Right lobe of liver (tissue), 6 donors: ENCODE measurements around the gene TBX1. TPM values are rescaled to one million over a fixed set of nuclear protein-coding genes. Genes with fewer than 3 reads are reported as not detected.

Source experiments
- ATAC-seq, 4 donors: fragments of 200-7000 bp; cut with Tn5 transposase; one replicate each; pipeline ENCODE4 v1.9.1; 2020; ENCODE audit warnings: mild to moderate bottlenecking in 4 of 4, moderate library complexity in 4 of 4
- DNase-seq, 3 donors: peaks; one replicate each; pipeline ENCODE4 v3.0.0-alpha.2; 2020
- H3K27ac ChIP-seq, 3 donors: fragments of 200-600 bp; one replicate each; pipeline ENCODE4 v1.8.0; 2022
- H3K27me3 ChIP-seq, 2 donors: fragments of 200-600 bp; one replicate each; pipeline ENCODE4 v1.8.0; 2022
- H3K36me3 ChIP-seq, 4 donors: fragments of 200-600 bp; sonication (generic) in 1 of 4; one replicate each; pipeline versions ENCODE4 v1.5.1 to v1.8.0; 2017 to 2022; ENCODE audit warnings: control low read depth in 1 of 4
- H3K4me1 ChIP-seq, 4 donors: fragments of 200-600 bp; sonication (generic) in 1 of 4; one replicate each; pipeline versions ENCODE4 v1.5.1 to v1.8.0; 2017 to 2022; ENCODE audit warnings: control low read depth in 1 of 4
- H3K4me3 ChIP-seq, 3 donors: fragments of 200-600 bp; one replicate each; pipeline ENCODE4 v1.8.0; 2022
- H3K9me3 ChIP-seq, 4 donors: fragments of 200-600 bp; sonication (generic) in 1 of 4; one replicate each; pipeline versions ENCODE4 v1.5.1 to v1.8.0; 2017 to 2022; ENCODE audit warnings: control low read depth in 1 of 4
- POLR2A ChIP-seq: fragments of 450-650 bp; IDR thresholded peaks from one replicate; pipeline ENCODE4 v1.6.1; 2017; ENCODE audit warnings: antibody characterized with exemption, mild to moderate bottlenecking
- WGBS: methylation state at CpG from one replicate; pipeline ENCODE4 v1.1.6; 2018; ENCODE audit warnings: low coverage, low lambda C conversion rate; ENCODE audit not compliant: insufficient coverage; ENCODE audit errors: missing lambda C conversion rate; 5-methylcytosine and 5-hydroxymethylcytosine counted together
- intact Hi-C, 2 donors: fragments of 100-400 bp; cut with DNase I; formaldehyde crosslinking; loops; one replicate each; pipeline versions ENCODE4 v1.11.2 to v1.14.1; 2022
- total RNA-seq, 6 experiments: library from RNA; depleted of rRNA in 2 of 6; stranded (reverse); fragments of >200 nt in 2 of 6; fragmentation: NEBNext Ultra II Directional in 3 of 6; extraction: Animal tissue kit (Norgen Biotek cat#: 25700) in 3 of 6; gene quantifications; one replicate each; pipeline versions ENCODE4 v1.1.0 to v1.2.4, GENCODE V29; 2016 to 2023
- TF ChIP-seq, protein P1 (sequence below), 4 donors: fragments of 200-600 bp in 3 of 4; fragments of 450-650 bp in 1 of 4; IDR thresholded peaks; one replicate each; pipeline versions ENCODE4 v1.5.1 to v1.8.0; 2016 to 2022; ENCODE audit warnings: antibody characterized with exemption in 4 of 4, mild to moderate bottlenecking in 2 of 4
- donor health status: DM: no; HTN: yes; CAD: no.
- donor health status: DM: no; HTN: no; CAD: no.
- donor health status: DM: no; HTN: no; CAD: no.
- donor health status: DM: no; HTN: yes; CAD: no.
- donor health status: DM: no; HTN: yes; CAD: no.

Gene TBX1
- total RNA-seq, 6 experiments from 2014 or later = 0.24 to 0.37 (median 0.30) TPM; not detected in 2

DNA sequence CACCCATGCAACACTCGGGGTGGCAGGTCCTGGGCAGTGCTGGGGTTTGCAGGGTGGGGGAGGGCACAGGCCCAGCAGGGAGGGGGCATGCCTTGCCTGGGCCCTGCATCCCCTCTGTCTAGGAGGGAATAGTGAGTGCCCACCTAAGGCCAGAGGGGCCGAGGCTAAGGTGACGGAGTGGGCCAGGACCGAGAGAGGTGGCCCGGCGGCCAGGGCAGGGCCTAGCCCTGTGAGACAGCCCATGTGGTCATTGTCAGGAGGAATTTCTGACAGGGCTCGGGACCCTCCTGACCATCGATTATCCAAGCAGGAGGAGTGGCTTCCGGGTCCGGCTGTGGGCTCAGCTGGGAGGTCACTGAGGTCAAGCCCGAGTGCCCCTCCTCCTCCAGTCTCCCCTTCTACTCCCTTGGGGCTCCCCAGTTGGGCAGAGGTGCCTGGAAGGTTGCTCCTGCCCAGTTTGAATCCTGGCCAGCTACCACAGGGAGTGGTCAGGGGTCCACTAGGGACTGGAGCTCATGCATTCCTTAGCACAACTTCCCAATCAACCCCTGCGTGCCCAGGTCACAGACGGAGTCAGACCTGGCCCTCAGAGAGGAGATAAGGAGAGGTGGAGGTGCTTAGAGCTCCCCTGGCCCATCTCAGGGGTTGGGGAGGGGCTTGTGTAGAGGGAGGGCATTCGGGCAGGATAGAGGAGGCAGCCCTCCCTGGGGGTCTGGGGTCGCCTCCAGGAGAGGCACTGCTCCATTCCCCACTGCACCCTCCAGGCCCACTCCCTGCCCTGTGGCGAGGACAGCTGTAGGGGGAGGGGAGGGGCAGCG is 22.5 kb upstream of the TBX1 start:
- H3K9me3 ChIP-seq = no peaks in the 10 kb centered on the region
- ATAC-seq (no peak), DNase-seq (no peak)
- H3K4me1 ChIP-seq = no peaks in the 10 kb centered on the region
- no peak overlapping the region for H3K27ac ChIP-seq
- 94% methylated on average over 5 of the region's 17 CpGs for WGBS
- no peak overlapping the region for H3K4me3 ChIP-seq
- intact Hi-C loops = no loop called here
- no peaks in the 10 kb centered on the region for H3K36me3 ChIP-seq
- TF ChIP-seq, protein P1, sequence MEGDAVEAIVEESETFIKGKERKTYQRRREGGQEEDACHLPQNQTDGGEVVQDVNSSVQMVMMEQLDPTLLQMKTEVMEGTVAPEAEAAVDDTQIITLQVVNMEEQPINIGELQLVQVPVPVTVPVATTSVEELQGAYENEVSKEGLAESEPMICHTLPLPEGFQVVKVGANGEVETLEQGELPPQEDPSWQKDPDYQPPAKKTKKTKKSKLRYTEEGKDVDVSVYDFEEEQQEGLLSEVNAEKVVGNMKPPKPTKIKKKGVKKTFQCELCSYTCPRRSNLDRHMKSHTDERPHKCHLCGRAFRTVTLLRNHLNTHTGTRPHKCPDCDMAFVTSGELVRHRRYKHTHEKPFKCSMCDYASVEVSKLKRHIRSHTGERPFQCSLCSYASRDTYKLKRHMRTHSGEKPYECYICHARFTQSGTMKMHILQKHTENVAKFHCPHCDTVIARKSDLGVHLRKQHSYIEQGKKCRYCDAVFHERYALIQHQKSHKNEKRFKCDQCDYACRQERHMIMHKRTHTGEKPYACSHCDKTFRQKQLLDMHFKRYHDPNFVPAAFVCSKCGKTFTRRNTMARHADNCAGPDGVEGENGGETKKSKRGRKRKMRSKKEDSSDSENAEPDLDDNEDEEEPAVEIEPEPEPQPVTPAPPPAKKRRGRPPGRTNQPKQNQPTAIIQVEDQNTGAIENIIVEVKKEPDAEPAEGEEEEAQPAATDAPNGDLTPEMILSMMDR (IDR thresholded peaks at IDR 0.05) = no peak
- TF ChIP-seq POLR2A = no peak
- H3K27me3 ChIP-seq = no peaks in the 10 kb centered on the region

- Histone ChIP-seq H3K9me3 (no peaks in the 10 kb centered on the region), H3K4me3 (no peak overlapping the region), H3K27ac (no peak overlapping the region), H3K27me3 (no peaks in the 10 kb centered on the region), H3K36me3 (no peaks in the 10 kb centered on the region), H3K4me1 (no peaks in the 10 kb centered on the region)
- 48% methylated on average over 13 of the region's 31 CpGs for WGBS
- TF ChIP-seq POLR2A = no peak
- TF ChIP-seq, protein P1 (IDR thresholded peaks at IDR 0.05) = no peak
- ATAC-seq (no peak), DNase-seq (no peak)
- intact Hi-C loops = no loop called here
These were observed 21.7 kb upstream of the TBX1 start for GRCh38 chr22:19738664-19739447.

DNA sequence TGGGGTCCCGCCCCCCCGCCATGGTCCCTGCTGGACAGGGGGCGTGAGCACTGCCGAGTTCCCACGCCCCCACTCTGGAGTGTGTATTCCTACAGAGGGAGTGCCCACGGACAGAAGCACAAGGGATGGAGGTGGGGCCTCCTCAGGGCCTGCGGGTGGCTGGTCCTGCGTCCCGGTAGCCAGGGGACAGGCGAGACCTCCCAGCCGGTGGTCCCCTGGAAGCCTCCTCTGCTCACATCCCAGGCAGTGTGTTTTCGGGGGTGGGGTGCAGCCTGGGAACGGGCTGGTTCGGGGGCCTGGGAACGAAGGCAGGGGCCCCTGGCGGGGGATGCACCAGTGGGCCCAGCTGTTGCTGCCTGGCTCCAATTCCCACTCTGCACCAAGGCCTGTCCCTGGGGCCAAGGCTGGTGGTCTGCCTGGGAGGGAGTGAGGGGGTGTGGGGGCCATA is 21.1 kb upstream of the TBX1 start:
- TF ChIP-seq, protein P1 (IDR thresholded peaks at IDR 0.05) = no peak
- TF ChIP-seq POLR2A = no peak
- no peak for DNase-seq
- H3K4me1 ChIP-seq = no peaks in the 10 kb centered on the region
- no peaks in the 10 kb centered on the region for H3K36me3 ChIP-seq
- no peaks in the 10 kb centered on the region for H3K9me3 ChIP-seq
- H3K27ac ChIP-seq = no peak overlapping the region
- 94% methylated on average over 5 of the region's 16 CpGs for WGBS
- intact Hi-C loops = no loop called here
- no peak for ATAC-seq
- no peak overlapping the region for H3K4me3 ChIP-seq
- no peaks in the 10 kb centered on the region for H3K27me3 ChIP-seq

DNA sequence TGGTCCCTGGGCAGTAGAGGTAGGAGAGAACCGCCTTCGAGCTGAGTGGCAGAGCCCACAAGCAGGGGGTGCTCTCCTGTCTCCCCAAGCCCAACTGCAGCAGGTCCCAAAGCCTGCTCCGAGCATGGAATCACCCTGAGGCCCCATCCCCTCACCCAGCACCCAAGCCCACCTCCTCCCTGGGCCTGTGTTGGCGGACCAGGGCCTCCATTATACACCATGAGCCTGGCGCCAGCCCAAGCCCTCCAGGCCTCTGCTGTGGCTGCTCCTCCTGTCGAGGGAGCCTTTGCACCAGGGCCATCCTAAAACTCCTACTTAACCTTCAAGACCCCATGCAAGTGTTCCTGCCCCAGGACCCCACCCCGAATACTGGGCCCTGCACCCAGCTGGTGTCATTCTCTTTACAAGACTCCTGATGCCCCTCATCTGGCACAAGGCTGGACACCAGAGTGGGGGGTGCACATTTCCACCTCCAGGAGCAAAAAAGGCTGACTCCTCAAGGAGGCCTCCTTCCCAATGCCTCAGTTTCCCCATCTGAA is 20.6 kb upstream of the TBX1 start:
- H3K27me3 ChIP-seq = no peaks in the 10 kb centered on the region
- H3K36me3 ChIP-seq = no peaks in the 10 kb centered on the region
- no peaks in the 10 kb centered on the region for H3K9me3 ChIP-seq
- no peak for ATAC-seq
- no peak overlapping the region for H3K4me3 ChIP-seq
- TF ChIP-seq POLR2A = no peak
- TF ChIP-seq, protein P1 (IDR thresholded peaks at IDR 0.05) = no peak
- 92% methylated on average over 2 of the region's 7 CpGs for whole genome bisulfite sequencing
- no peak for DNase-seq
- H3K27ac ChIP-seq = no peak overlapping the region
- intact Hi-C loops = no loop called here
- H3K4me1 ChIP-seq = no peaks in the 10 kb centered on the region
